Measurements from ENCODE around the gene AGPAT3.

Gene AGPAT3

GRCh38 chr21:43894206-43894577, 29.2 kb downstream of the AGPAT3 start:
- peaks cover 8% of the 10 kb centered on the region; the same call in 1 of the 2 replicates for H3K4me1 ChIP-seq (ENCODE audit: control insufficient read depth, insufficient read depth, low read length)
- H3K27ac ChIP-seq (ENCODE audit: extremely low read depth, low read depth, low read length), result no peak overlapping the region
- TF ChIP-seq ZNF580 (tag by site-specific recombination; IDR thresholded peaks at IDR 0.05) (no peak), ZBTB44 (tag by site-specific recombination; IDR thresholded peaks at IDR 0.05) (no peak), TCF7L2 (IDR thresholded peaks at IDR 0.05; ENCODE audit: borderline replicate concordance, low read depth, low read length) (no peak), ZNF423 (tag by site-specific recombination; IDR thresholded peaks at IDR 0.05) (no peak), ZBTB10 (tag by site-specific recombination; IDR thresholded peaks at IDR 0.05) (no peak), PRDM1 (tag by site-specific recombination; IDR thresholded peaks at IDR 0.05) (no peak), ZNF274 (IDR thresholded peaks at IDR 0.05; ENCODE audit: low read length) (no peak), ZNF274 (tag by site-specific recombination; IDR thresholded peaks at IDR 0.05; ENCODE audit: borderline replicate concordance) (no peak), ZNF175 (tag by site-specific recombination; IDR thresholded peaks at IDR 0.05) (no peak), ZNF658 (tag by site-specific recombination; IDR thresholded peaks at IDR 0.05) (no peak), ZNF585B (tag by site-specific recombination; IDR thresholded peaks at IDR 0.05) (no peak), REST (tag by site-specific recombination; IDR thresholded peaks at IDR 0.05) (no peak), ZBTB49 (tag by site-specific recombination; IDR thresholded peaks at IDR 0.05; ENCODE audit: low read depth) (no peak), ZNF677 (tag by site-specific recombination; IDR thresholded peaks at IDR 0.05) (no peak), ZBTB6 (tag by site-specific recombination; IDR thresholded peaks at IDR 0.05) (no peak), ZNF596 (tag by site-specific recombination; IDR thresholded peaks at IDR 0.05) (no peak)
- H3K36me3 ChIP-seq (ENCODE audit: control insufficient read depth in 2 of 2, insufficient read depth in 1 of 2, low read length in 2 of 2), result peaks cover 4 to 6% of the 10 kb centered on the region in 2 experiments
- POLR2A ChIA-PET, result interaction anchor here (0.7 kb wide), 1 partner anchor 80 kb away, joined by 6 read pairs; no protein-coding TSS in a partner anchor
- H3K9me3 ChIP-seq (ENCODE audit: control insufficient read depth, insufficient read depth, low read depth, low read length), result no peaks in the 10 kb centered on the region
- CTCF ChIA-PET, result interaction anchor here (2.3 kb wide), 1 partner anchor 45 kb away, joined by 12 read pairs; no protein-coding TSS in a partner anchor
- H3K4me3 ChIP-seq (ENCODE audit: low read depth, low read length), result no peak overlapping the region
